Stimulated activated CD4-positive, alpha-beta T cell treated with anti-CD3 and anti-CD28 coated beads, Interleukin-4, amount 100 ng/mL, for 1 hour (primary cell): ENCODE results near the gene REC114.
"Not testable (repeated sequence)": the region's sequence is repeated elsewhere in the genome, so short reads cannot be mapped to it uniquely, and the experiment has no call there.

Experiments used
- DNase-seq: peaks from one replicate; pipeline ENCODE4 v3.0.0-alpha.2; 2020

The REC114 gene

GRCh38 chr15:73457334-73457733, 14.4 kb downstream of the REC114 start:
- no peak for DNase-seq

- DNase-seq = no peak
Observed at GRCh38 chr15:73460662-73461061, 17.7 kb downstream of the REC114 start.

GRCh38 chr15:73464602-73465001, 21.6 kb downstream of the REC114 start:
- DNase-seq = no peak

- no peak for DNase-seq
Observed at GRCh38 chr15:73467758-73468157, 24.8 kb downstream of the REC114 start.

GRCh38 chr15:73474785-73475184, 31.8 kb downstream of the REC114 start:
- DNase-seq = no peak

- DNase-seq = no peak
Observed at GRCh38 chr15:73476704-73477216, 33.8 kb downstream of the REC114 start.

GRCh38 chr15:73480050-73480449, 37.1 kb downstream of the REC114 start:
- no peak for DNase-seq

GRCh38 chr15:73482166-73482565, 39.2 kb downstream of the REC114 start:
- DNase-seq = no peak

GRCh38 chr15:73483053-73483452, 40.1 kb downstream of the REC114 start:
- DNase-seq = no peak

GRCh38 chr15:73485372-73485771, 42.4 kb downstream of the REC114 start:
- DNase-seq = no peak

- not testable (repeated sequence) for DNase-seq
Observed at GRCh38 chr15:73485885-73486284, 42.9 kb downstream of the REC114 start.

GRCh38 chr15:73488698-73489097, 45.7 kb downstream of the REC114 start:
- DNase-seq = no peak

- DNase-seq = no peak
Observed at GRCh38 chr15:73493922-73494321, 51.0 kb downstream of the REC114 start.

GRCh38 chr15:73495181-73495580, 52.2 kb downstream of the REC114 start:
- DNase-seq = no peak

GRCh38 chr15:73500696-73501095, 57.7 kb downstream of the REC114 start:
- no peak for DNase-seq

- DNase-seq = no peak
Observed at GRCh38 chr15:73504885-73505284, 61.9 kb downstream of the REC114 start.

- DNase-seq = no peak
Observed at GRCh38 chr15:73515527-73515926, 72.6 kb downstream of the REC114 start.

- DNase-seq = no peak
Observed at GRCh38 chr15:73517566-73517965, 74.6 kb downstream of the REC114 start.

- DNase-seq = no peak
Observed at GRCh38 chr15:73518180-73518862, 75.4 kb downstream of the REC114 start.

GRCh38 chr15:73518876-73519733, 76.1 kb downstream of the REC114 start:
- DNase-seq = no peak

GRCh38 chr15:73522011-73522410, 79.0 kb downstream of the REC114 start:
- no peak for DNase-seq

GRCh38 chr15:73524919-73525318, 82.0 kb downstream of the REC114 start:
- no peak for DNase-seq

GRCh38 chr15:73527598-73527997, 84.6 kb downstream of the REC114 start:
- DNase-seq = no peak

- DNase-seq = no peak
Observed at GRCh38 chr15:73530649-73531048, 87.7 kb downstream of the REC114 start.
